ENCODE measurements around the gene NLRP10.

NLRP10 gene

DNA sequence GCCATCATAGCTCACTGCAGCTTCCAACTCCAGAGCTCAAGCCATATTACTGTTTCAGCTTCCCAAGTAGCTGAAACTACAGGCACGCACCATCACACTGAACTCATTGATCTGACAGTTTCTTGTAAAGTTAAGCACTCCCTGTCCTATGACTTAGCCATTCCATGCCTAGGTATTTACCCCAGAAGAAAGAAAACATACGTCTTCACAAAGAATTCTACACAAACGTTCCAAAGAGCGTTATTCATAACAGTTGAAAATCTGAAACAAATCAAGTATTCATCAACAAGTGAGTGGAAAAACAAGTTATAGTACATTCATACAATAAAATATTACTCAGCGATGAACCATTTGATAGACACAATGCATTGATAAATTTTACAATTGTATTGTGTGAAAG lies 7.8 kb upstream of the NLRP10 start:
- DNase-seq, result no peak

DNA sequence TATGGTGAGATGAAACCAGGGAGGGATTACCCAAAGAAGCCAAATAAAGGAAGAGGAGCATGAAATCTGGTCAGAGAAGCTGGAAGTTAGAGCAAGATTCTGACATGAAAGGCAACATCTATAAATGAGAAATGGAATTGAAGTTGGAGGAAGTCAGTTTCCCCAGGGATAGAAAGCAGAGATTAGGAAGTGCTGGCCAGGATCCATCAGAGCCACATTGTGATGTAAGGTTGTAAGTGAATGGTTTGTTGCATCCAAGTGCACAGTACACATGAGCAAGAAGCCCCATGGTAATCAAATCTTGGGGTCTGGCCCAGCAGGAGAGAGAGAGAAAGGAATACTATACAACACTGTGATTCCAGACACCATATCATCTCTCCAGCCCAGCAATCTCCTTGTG lies 6.6 kb upstream of the NLRP10 start:
- DNase-seq, result no peak

DNA sequence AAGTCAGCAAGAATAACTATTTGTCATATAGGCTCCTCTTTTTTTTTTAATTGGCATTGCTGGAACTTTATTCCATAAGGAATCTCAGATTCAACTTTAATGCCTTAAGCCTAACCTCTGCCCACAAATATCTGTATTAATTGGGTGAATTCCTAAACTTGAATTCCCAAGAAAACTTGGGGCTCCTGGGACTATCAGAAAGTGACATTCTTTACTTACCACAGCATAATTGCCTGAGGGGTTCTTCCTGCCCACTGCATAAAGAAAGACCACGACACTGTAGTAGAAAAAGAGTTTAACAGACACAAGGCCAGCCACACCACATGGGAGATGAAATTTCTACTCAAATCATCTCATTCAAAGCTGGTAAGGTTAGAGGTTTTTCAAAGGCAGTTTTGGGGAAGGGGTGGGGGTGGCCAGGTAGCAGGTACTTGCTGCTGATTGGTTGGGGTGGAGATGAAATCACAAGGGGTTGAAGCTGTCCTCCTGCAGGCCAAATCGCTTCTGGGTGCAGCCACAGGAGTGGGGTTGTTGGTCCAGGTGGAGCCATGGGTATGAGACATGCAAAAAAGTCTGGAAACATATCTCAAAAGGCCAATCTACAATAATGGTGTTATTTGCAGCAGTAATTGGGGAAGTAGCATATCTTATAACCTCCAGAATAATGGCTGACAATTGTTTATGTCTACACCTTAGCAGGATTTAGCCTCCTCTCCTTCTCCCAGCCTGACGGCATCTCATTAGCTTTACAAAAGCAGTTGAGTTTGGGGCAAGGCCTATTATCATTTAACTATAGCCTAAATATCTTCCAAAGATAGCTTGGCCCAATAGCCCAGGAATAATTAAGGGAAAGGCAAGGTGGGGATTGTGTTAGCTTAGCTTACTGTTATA lies 4.8 kb upstream of the NLRP10 start:
- no peak for DNase-seq

DNA sequence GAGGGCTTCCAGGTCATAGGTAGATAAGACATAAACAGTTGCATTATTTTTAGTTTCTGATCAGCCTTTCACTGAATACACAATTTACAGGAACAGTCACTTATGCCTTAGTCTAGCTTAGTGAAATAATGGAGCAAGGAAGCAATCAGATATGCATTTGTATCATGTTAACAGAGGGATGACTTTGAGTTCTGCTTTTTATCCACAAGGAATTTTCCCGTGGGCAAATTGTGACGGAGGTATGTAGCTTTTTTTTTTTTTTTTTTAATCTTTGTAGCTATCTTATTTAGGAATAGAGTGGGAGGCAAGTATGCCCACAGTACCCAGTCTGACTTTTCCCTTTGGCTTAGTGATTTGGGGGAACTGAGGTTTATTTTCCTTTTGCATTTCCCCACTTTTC lies 3.4 kb upstream of the NLRP10 start:
- DNase-seq, result no peak

DNA sequence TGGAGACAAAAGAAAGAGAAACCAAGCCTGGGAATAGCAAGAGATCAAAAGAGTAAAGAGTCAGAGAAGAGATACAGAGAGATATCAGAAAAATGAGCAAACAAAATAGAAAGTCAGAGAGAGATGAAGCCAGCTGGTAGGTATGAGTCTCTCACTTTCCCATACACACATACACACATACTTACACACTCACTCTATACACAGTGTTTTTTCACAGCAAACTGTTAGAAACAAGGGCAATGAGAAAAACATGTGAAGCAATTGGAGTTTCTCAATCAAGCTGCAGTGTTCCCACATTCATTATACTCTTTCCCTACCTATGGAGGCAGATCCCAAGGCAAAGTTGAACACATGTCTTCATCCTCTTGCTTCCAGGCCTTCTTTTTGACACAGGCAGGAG lies 2.6 kb upstream of the NLRP10 start:
- no peak for DNase-seq

DNA sequence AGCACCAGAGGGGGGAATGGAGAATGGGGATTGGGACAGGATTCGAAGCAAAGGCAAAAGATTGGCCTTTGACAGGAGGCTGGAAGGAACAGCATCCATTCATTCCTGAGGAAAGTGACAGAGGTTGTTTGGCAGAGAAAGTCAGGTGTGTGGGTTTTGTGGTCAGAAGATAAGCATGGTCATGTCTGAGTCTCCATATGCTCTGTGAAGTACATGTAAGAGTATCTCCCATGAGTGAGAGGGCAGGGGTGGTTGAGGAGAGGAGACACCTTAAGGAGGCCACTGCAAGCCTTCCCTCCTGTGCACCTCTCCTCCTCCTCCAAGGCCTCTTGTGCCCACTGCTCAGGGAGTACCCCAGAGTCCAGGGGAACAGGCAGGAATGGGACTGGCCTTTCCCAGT lies 1.9 kb upstream of the NLRP10 start:
- no peak for DNase-seq

DNA sequence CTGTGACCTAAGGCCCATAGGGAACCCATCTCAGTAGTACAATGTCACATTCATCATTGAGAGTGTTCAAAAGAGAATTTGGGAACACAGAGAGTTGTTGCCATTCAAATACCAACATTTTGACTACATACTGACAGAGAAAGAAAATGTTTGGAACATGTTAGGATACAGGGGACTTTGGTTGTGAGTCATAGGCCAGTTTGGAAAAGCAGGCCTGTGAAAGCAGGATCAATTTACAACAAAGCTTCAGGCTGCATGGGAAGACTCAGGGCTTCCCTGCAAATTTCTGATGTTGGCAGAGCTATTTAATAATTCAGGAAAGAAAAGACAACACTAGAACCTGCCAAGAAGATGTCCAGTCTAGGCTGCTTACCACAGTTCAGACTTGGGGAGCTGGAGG lies 374 bp downstream of the NLRP10 start:
- no peak for DNase-seq

DNA sequence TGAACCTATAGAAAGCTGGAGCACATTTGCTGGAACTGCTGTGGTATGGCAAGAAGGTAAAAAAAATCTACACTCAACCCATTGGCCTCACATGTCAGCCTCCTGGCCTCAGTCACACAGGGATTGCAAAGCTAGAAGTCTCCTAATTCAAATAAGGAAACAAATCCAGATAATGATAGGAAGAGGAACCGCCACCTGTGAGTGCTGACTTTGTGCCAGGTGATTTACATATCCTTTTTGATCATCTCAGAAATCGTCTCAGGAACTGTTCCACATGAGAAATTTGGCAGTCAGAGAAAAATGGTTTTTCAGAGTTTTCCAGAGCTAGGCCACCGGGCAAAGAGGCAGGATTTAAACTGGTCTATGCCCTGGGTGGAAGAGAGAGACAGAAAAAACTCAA lies 986 bp downstream of the NLRP10 start:
- no peak for DNase-seq

DNA sequence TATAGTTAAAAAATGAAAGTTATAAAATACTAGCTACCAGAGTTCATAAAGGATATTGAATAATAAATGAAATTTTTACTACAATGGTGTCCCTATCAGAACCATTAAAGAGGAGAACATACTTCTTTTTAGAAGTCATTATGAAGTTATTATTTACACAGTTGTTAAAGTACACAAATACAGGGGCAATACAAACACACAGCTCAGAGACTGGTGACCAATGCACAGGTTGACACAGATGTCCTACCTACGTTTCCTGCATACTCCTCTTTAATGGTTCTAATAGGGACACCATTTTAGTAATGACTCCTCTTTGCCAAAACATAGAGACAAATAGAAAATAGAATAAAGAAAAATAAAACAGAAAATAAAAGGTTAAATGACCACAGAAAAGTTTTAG lies 10.1 kb downstream of the NLRP10 start:
- no peak for DNase-seq

DNA sequence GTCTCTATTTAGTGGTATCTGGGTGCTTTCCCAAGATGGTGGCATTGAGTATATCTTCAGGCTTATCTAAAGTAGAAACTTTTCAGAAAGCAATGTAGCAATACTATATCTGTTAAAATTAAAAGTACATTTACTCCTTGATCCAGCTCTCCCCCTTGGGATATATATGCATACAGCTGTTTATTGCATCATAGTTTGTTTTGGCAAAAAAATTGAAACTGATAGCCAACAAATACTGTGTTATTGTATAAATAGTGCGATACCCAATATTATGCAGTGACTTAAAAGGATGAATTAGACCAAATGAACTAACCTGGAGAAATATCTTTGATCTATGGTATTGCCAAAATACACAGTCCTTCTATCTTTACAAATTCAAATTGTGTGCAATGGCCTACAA lies 15.3 kb downstream of the NLRP10 start:
- no peak for DNase-seq

DNA sequence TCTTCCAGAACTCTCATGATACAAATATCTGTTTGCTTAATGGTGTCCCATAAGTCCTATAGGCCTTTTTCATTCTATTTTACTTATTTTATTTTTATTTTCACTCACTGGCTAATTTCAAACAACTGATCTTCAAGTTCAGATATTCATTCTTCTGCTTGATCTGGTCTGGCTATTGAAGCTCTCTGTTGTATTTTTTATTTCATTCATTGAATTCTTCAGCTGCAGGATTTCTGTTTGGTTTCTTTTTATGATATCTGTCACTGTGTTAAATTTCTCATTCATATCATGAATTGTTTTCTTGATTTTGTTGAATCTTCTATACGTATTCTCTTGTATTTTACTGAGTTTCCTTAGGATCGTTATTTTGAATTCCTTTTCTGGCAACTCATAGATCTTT lies 21.1 kb downstream of the NLRP10 start:
- no peak for DNase-seq

DNA sequence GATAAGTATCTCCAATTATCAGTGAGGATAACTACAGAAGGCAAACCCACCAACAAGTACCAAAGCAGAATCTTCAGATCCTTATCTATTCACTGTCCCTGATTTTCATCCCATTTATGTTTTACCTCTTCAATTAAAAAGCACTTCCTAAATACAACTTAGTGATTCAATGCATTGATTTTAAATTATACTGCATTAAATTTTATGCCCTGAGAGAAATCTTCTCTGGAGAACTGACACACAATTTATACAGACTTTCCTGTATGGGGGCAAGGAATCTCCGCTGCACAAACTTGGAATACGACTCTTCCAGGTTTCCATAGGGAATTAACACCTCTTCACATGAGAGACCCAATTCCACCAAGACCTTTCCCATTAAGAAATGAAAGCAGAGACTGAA lies 23.6 kb downstream of the NLRP10 start, which contains the start of gene OR10A3:
Gene OR10A3, minus strand, starts transcription at position 101 of the 400 bp plus-strand sequence. CDS start 2,188 bp downstream, outside the sequence.
- DNase-seq, result no peak

DNA sequence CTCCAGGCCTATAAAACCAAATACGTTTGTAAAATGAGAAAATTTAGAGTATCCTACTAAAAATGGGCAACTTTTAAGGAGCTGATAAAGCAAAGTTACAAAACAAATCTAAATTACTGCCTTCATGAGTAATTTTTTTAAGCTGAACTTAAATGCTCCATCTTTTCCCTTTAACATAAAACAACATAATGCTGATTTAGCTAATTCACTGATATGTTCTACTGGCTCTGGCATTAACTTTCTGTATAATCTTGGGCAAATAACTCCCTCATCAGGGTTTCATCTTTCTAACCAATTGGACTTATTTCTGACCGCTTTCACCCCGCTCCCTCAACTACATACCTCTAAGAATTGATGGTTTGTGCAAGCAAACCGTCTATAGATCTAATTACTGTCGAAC lies 24.1 kb downstream of the NLRP10 start:
- DNase-seq, result no peak

DNA sequence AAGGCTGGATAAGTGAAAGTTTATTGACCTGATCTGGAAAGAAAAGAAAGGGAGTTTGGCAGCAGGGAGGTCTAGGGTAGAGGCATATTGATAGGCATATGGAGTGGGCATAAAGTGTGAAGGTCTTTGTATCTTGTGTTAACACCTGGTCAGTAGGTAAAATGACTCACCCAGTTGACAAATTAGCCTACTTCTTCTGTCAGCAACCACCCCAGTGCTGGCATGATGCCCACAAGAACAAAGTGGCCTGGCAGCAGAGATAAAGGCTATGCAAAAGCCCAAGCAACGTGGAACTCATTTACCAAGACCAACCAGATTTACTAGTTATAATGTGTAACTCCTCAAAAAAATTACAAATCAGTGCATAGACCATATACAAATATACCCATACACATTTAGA lies 28.6 kb downstream of the NLRP10 start:
- DNase-seq, result no peak

DNA sequence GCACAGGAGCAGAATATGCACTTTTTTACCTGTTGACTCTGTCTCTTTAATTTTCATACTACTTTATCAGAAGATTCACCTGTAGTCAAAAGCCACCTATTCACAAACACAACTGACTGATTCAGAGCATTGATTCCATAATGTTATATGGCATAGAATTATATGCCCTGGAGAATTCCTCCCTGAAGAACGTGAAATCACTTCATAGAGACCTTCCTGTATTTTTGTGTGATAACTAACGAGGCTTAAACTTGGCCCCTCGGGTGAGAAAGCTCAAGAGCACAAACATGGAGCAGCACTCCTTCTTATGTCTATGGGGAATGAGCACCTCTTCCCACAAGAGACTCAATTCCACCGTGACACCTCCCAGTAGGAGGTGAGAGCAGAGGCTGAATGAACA lies 34.1 kb downstream of the NLRP10 start, which contains the start of gene OR10A6:
Gene OR10A6, minus strand, starts transcription at position 101 of the 400 bp plus-strand sequence. CDS start 2,606 bp downstream, outside the sequence.
- DNase-seq, result no peak

DNA sequence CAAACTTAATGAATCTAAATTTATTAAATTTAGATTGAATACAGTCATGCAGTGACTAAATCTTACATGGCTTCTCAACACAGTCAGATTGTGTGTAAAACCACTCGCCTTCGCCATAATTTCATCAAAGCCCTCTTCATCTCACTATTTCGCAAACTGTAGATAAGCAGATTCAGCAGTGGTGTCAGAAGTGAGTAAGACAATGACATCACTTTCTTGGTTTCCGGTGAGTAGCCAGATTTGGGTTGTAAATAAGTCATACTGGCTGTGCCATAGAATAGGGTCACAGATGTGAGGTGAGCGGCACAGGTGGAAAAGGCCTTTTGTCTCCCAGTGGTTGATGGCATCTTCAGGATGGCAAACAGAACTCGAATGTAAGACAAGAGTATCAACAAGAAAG lies 37.6 kb downstream of the NLRP10 start:
- DNase-seq, result no peak

DNA sequence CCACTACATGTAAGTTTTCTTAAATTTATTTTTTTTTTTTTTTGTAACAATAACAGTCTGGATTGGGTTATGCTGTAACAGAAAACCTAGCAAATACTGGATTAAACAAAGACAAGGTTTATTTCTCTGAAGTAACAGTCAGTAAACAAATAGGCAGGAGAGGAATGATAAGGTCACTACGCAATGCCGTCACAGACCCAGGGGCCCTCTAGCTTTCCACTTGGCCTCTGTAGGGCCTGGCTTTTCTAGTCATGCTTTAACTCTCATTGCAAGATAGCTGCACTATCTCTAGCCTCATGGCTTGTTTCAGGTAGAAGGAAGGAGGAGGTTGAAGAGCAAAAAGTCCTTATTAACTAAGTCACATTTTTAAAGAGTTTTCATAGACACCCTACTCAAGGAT lies 40.7 kb downstream of the NLRP10 start:
- DNase-seq, result no peak

DNA sequence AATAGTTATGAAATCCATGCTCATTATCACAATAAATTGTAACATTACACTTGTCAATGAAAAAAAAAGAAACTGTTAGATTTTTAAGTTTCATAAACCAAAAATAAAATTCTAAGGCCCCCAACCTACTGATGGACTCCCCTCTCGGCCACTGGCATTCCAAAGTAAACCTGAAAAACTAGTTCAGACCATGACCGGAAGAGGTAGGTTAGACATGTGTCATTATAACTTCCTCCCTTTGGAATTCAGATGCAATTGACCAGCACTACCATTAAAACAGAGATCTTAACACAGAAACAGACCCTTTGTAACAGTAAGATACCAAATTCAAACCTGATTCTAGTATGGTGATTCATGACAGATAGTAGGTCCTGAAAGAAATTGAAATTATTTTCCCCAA lies 47.1 kb downstream of the NLRP10 start:
- DNase-seq, result no peak
